ENCODE results near the gene CORO2A.
A peak's percentile ranks its signal among the peaks of the same experiment; 100 is the strongest.
"Not testable (repeated sequence)": the region's sequence is repeated elsewhere in the genome, so short reads cannot be mapped to it uniquely, and the experiment has no call there.

The CORO2A gene

DNA sequence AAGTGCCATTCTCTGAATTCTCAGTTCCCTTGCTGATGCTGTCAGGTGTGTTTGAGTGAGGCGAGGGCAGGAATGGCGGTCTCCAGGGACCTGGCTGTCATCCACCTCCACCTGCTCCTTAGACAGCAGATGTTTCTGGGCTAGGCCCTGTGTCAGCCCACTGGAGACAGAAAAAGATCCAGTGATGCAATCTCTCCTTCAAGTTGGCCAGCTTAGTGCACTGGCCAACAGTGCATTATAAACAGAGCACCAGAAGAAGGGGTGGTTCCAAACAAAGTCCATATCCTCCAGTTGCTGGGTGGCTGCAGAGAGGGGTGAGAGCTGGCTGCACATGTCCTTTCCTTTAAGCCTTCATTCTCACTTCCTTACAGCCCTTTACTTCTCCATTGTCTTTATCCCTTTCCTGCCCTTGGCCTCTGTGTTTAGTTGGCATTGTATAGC lies 109.4 kb downstream of the CORO2A start:
- in situ Hi-C loops (cut with HindIII; ENCODE audit: low pct_ligation_motif_present, low pct_unique_long_range_greater_than_20kb, low sequenced_read_pairs) = no loop called here
- DNase-seq = no peak

DNA sequence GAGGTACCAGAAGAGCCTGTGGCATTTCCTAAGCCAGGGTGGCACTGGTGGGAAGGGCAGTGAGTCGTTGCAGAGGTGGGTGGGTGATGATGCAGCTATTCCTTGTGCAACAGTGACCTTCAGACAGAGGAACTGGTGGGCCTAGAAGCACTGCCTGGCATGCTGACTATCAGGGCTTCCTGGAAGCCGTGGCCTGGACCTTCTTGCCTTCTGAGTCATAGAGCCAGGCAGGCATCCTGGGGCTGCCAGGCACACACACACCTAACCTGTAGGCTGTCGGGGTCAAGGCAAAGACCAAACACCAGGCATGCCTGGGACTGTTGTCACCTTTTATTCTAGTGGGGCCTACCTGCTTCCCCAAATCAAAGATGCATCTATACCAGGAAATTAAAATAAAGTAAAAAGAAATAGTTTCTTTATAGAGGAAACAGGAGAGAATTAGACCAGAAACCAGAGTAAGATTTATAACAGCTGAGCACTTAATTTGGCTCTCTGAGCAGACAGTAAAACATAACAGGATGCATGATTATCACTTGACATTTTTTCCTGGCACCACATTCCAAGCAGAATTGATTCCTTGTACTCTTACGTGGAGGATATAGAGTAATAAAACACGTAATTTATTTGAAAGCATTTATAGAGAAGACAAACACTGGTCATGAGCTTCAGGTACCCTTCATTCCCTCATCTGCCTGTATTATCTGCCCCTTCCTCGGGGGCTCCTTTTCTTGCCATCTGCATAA lies 110.8 kb downstream of the CORO2A start:
- DNase-seq = peak; percentile 27
- in situ Hi-C loops (cut with HindIII; ENCODE audit: low pct_ligation_motif_present, low pct_unique_long_range_greater_than_20kb, low sequenced_read_pairs) = no loop called here

DNA sequence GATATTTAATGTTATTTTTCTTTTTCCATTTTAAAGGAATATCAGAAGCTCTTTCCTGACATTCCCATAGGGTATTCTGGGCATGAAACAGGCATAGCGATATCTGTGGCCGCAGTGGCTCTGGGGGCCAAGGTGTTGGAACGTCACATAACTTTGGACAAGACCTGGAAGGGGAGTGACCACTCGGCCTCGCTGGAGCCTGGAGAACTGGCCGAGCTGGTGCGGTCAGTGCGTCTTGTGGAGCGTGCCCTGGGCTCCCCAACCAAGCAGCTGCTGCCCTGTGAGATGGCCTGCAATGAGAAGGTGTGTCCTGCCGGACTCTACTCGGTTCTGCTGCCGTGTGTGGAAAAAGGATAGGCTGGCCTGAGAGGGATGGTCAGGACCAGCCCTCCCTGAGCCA lies 111.7 kb downstream of the CORO2A start:
- in situ Hi-C loops (cut with HindIII; ENCODE audit: low pct_ligation_motif_present, low pct_unique_long_range_greater_than_20kb, low sequenced_read_pairs) = no loop called here
- DNase-seq = no peak

DNA sequence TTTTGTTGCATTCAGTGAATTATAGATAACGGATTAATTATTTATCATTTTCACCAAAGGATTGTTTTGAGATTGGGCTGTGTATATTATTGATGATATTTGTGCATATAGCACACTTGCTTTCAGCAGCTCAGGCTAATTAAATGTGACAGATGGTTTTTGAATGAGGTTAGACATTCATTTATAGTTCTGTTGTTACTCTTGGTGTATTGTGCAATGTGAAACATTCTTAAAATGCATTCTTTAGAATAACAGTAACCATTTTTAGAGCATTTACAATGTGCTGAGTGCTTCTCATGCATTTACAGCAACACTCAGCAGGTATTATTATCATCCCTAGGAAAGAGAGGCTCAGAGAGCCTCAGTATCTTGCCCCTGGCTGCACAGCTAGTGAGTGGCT lies 112.1 kb downstream of the CORO2A start:
- in situ Hi-C loops (cut with HindIII; ENCODE audit: low pct_ligation_motif_present, low pct_unique_long_range_greater_than_20kb, low sequenced_read_pairs) = no loop called here

DNA sequence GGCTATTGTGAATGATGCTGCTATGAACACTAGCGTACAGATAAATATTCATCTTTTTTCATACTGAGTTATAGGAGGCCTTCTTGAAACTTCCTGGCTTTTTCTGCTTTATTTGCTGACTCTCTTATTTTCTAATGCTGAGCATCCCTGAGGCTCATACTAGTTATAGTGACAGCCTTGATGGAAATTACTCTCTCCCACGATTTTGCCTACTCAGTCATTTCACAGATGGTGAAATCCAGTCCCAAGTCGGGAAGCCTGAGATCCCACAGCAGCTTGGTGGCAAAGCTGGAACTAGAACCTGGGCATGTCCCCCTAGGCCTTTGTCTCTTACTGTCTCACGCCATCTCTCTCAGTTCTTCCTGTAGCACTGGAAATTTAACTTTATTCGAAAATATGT lies 113.5 kb downstream of the CORO2A start:
- DNase-seq = no peak

More for the DNA sequence above, 112.1 kb downstream of the CORO2A start:
- DNase-seq = no peak

DNA sequence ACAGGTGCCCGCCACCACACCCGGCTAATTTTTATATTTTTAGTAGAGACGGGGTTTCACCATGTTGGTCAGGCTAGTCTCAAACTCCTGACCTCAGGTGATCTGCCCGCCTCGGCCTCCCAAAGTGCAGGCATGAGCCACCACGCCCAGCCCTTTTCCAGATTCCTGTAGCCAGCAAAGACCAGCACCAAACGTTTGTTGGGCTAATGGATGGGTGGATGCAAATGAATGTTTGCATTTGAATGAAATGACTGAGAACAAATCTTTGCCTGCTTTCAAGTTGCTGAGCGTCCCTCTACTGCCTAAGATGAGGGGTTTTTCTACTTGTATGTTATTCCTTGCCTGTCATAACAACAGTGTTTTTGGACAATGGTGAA lies 115.9 kb downstream of the CORO2A start:
- DNase-seq; in situ Hi-C loops (cut with HindIII; ENCODE audit: low pct_ligation_motif_present, low pct_unique_long_range_greater_than_20kb, low sequenced_read_pairs): not testable (repeated sequence)

More for the DNA sequence above, 113.5 kb downstream of the CORO2A start:
- in situ Hi-C loops (cut with HindIII; ENCODE audit: low pct_ligation_motif_present, low pct_unique_long_range_greater_than_20kb, low sequenced_read_pairs) = no loop called here

DNA sequence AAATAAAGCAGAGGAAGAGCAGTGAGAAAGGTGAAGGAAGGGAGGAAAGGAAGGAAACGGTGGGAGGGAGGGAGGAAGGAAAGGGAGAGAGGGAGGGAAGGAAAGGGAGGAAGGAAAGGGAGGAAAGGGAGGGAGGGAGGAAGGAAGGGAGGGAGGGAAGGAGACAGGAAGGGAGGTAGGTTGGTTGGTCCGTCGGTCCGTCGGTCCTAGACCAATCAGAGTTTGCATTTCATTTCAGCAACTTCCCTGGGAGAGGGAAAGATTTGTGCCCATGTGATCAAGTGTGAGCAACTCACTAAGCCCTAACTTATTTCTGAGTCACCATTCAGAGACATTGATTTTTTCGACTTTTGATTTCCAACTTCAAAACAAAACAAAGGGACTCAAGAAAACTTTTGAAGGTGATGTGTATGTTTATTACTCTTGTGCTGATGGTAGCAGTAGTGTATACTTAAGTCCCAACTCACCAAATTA lies 117.1 kb downstream of the CORO2A start:
- DNase-seq = peak; percentile 76
- in situ Hi-C loops (cut with HindIII; ENCODE audit: low pct_ligation_motif_present, low pct_unique_long_range_greater_than_20kb, low sequenced_read_pairs) = no loop called here

DNA sequence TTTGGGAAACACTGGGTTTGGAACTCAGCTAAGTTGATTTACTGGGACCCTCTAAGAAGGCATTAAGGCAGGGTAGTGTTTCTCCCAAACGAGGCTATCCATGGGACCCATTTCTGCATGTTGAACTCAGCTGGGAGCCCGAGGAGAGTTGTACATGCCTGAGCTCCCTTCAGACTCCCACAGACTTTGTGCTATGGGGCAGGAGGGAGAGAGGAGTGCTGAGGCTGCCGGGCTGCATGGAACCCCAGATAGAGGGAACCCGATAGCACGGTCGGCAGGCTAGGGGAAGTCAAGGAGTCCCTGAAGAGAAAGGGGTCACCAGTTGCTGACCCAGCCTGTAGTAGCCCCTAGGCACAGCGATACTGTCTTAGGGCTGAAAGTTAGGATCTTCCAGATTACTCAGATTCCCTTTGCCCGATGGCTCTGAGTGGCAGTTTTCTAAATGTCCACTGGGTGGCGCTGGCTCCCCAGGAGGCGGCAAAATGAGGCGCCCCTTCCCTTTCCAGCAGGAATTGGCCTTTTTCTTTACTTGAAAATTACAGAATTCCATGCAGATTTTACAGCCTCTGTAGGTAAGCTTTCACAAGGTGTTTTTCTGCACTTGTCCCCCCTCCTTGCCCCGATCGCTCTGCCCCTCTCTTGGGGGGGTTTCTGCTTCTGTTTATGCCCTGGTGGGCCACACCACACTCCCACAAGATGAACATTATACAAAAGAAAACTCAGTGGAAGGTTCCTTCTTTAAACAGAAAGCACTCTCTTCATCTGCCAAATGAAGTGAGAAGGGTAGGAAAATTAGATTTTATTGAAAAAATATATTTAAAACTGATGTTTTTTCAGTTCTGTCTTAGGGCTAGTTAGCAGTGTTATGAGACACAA lies 118.1 kb downstream of the CORO2A start:
- in situ Hi-C loops (cut with HindIII; ENCODE audit: low pct_ligation_motif_present, low pct_unique_long_range_greater_than_20kb, low sequenced_read_pairs) = no loop called here
- peak; percentile 61 for DNase-seq

DNA sequence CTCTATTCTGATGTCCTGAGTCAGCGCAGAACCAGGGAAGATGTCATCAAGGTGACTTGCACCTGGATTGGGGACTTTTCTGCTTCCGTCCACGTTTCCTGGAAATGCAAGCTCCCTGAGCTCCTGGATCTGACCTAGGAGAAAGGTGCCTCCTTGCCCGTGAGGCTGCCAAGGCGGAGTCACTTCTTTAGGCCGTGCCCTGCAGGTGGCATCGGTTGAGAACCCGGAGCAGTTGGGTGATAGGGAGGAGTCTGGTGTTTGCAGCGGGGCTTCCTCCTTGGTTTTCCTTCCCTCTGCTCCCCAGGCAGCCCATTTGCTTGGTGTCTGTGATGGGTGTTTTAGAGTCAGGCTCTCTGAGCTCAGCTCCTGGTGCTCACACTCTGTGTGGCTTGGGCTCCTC lies 120.7 kb downstream of the CORO2A start:
- DNase-seq = no peak
- in situ Hi-C loops (cut with HindIII; ENCODE audit: low pct_ligation_motif_present, low pct_unique_long_range_greater_than_20kb, low sequenced_read_pairs) = no loop called here

All from ACHN (cell line).